GM18873 (cell line): ENCODE data around the gene HAX1.
"Not testable (repeated sequence)": the region's sequence is repeated elsewhere in the genome, so short reads cannot be mapped to it uniquely, and the experiment has no call there.

Source experiments
- ATAC-seq: cut with Tn5 transposase; IDR thresholded peaks from one replicate; pipeline ENCODE4 v1.9.1; 2021; ENCODE audit warnings: mild to moderate bottlenecking, moderate library complexity, moderate number of reproducible peaks; ENCODE audit not compliant: unreplicated experiment, low FRiP score

HAX1 gene

DNA sequence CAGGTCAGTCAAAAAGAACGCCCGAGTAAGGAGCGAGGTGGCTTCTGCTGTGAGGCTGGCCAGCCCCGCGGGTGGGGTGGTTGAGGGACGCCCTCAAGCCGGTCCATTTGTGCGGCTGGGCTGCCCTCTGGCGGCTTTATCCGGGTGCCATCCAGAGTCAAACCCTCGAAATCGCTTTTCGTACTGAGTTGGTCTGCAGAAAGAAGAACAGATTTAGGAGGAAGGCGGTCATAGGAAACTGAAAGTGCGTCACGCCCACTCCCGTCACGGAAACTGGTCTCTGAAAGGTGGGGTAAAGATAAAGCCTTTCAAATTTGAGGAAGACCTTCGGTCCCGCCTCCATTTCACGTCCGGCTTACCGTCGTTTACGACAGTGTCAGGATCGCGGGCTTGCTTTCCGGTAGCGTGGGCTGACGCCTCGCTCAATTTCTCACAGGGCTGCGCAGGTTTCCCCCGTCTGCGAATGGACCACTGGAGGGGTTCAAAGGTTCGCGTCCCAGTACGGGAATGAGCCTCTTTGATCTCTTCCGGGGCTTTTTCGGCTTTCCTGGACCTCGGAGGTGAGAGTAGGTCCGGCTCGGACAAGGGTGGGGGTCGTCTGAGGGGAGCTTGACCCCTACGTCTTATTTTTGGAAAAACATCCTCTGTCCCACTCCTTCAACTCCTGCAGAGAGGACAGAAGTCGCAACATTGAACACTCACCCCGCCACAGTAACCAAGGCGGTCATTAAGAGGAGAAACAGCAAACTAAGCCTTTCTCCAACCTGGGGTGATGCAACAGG is at the start of gene HAX1:
Gene HAX1 (plus strand): TSS at position 413 of the 782 bp plus-strand sequence. CDS start 95 bp downstream, at position 508.
- peak; percentile 84 for ATAC-seq

DNA sequence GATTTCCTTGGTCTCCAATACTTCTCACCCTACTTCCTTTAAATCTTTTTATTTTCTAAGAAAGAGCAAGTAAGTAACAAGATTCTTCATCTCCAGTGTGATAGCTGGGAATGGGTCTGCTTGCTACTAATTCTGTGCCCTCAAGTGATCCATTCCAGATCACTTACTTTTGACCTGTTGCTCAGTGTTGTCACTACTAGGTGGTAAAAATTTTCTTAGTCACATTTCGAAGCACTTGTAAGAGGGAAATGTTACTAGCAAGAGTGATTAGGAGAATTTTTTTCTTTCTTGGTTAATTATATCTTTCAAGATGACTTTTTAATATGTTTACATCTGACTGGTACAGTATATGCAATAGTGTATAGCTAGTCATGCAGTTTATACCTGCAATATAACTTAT is 49.5 kb upstream of the HAX1 start:
- ATAC-seq = no peak

DNA sequence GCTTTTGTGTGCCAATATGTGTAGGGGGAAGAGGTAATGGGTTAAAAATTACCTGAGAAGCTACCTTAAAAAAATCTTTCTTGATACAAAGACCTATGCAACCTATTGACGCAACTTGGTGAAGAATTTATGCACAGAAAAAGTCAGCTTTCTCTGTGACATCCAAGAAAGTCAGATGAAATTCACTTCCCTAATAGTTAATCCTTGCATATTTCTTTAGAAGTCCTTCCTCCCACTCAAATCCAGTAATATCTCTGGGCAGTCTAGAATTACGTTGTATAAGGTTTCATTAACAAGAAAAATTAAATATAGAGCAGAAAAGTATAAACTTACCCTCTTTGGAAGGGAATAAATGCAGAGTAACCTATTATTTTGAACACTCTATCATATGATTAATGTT is 48.8 kb upstream of the HAX1 start:
- ATAC-seq = no peak

DNA sequence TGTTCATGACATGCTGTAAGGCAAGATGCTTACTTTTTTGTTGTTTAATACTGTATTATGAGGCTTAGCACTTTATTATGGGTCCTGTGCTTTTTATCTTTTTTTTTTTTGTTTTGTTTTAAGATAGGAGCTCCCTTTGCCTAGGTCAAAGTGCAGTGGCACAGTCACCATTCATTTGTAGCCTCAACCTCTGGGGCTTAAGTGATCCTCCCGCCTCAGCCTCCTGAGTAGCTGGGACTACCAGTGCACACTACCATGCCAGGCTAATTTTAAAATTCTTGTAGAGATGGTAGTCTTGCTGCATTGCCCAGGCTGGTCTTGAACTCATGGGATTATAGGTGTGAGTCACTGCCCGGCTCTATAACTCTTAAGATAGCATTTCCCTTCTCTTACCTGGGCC is 47.1 kb upstream of the HAX1 start:
- ATAC-seq = no peak

DNA sequence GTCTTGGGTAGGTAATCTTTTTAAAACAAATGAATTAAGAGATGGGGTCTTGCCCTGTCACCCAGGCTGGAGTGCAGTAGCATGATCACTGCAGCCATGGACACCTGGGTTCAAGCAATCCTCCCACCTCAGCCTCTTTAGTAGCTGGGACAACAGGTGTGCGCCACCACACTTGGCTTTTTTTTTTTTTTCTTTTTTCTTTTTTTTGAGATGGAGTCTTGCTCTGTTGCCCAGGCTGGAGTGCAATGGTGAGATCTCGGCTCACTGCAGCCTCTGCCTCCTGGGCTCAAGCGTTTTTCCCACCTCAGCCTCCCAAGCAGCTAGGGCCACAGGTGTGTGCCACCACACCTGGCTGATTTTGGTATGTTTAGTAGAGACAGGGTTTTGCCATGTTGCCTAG is 41.3 kb upstream of the HAX1 start:
- ATAC-seq = not testable (repeated sequence)

DNA sequence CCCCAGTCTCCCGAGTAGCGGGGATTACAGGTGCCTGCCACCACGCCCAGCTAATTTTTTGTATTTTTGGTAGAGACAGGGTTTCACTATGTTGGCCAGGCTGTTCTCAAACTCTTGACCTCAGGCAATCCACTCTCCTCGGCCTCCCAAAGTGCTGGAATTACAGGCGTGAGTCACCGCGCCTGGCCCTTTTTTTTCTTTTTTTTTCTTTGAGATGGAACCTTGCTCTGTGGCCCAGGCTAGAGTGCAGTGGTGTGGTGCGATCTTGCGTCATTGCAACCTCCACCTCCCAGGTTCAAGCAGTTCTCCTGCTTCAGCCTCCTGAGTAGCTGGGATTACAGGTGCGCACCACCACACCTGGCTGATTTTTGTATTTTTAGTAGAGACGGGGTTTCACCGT is 39.3 kb upstream of the HAX1 start:
- not testable (repeated sequence) for ATAC-seq

DNA sequence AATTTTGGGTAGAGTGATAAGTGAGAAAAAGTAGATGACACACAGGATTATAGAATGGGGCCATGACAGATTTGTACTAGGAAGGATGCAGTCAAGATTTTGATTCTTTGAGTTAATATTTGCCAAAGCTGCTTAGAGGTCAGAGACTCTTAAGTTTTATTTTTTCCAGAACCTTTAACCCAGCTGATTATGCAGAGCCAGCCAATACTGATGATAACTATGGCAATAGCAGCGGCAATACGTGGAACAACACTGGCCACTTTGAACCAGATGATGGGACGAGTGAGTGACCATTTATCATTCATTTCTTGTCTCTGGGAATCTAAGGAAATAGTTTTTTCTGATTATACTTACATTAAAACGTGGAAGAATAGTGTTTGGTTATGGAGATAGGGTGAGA is 35.6 kb upstream of the HAX1 start:
- ATAC-seq = no peak

DNA sequence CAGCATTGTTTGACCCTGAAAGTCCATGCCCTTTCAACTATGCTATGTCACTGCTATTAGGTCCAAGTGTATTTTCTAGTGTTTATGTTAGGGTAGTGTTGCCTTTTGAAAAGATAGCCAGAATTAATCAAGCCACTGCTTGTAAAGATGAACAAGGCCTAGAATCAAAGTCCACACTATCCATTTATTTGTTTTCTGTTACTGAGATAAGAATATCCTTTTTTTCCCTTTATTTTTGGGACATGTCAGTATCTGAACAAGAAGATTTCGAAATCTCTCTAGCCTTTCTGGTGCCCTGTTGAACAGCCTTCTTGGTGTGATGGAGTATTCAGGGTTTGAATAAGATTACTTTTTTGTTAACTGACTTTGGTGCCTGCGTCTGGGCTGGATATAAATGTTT is 35.0 kb upstream of the HAX1 start:
- ATAC-seq = no peak

DNA sequence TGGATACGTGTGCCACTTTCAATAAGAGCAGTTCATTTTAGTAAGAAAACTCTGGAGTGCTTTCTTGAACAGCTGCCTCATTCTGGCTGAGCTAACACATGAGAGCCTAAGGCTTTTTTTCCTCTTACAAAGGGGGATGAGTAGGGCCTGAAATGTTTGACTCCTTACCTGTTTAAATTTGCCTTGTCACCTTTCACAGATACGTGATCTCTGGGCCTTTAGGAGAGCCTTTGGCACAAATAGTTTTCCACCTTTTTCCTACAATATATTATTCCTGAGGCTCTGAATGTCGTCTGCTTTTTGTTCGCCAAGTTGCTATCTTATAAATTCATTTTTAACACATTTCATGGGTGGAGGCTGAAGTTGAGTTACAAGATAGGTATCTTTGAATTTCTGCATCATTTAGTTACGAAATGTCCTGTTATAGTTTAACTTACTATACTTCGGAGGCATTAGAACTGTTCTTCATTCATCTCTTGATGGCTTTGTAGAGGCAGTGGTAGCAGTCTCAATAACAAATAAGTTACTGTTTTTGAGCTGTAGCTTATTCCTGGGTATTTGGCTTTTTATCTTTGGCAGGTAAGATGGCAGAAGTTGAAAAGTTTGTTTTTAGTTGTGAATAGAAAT is 34.4 kb upstream of the HAX1 start:
- ATAC-seq = no peak

DNA sequence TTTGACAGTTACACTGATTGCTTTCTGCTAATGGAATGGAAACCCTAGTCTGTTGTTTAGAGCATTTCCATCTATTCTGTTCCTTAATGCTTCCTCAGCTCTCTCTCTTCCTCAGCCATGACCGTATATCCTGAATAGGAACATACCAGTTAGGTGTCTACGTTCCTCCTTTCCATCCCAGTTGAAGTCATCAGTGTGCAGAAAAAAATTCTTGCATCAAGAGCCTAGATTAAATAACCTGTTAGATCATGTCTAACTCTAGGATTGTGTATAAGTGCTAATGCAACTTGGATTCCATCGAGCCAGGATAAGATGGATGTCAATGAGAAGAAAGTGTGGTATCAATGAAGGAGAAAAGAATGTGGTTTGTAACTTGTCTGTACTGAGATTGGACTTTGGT is 32.9 kb upstream of the HAX1 start:
- no peak for ATAC-seq

DNA sequence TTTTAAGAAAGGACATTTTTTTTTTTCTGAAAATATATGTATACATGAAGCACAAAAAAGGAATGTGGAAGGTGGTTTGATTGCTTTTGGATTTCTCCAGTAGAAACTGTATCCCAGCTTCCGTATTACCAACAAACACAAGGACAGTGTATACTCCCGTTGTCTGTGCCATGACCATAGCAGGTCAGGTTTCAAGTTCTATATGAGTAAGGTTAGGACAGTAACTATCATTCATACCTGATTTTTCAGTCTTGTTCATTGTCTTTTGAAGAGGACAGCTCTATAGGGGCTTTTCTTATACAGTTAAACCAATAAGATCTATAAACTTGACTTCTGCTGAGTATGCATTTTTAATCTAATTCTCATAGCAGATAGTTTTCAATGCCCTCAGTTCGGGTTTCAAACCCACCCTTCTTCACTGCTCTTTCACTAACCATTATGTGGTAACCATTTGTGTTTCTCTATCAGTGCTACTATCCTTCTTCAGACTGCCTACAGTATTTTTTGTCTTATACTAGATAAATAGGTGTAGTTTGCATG is 32.1 kb upstream of the HAX1 start:
- ATAC-seq = no peak

DNA sequence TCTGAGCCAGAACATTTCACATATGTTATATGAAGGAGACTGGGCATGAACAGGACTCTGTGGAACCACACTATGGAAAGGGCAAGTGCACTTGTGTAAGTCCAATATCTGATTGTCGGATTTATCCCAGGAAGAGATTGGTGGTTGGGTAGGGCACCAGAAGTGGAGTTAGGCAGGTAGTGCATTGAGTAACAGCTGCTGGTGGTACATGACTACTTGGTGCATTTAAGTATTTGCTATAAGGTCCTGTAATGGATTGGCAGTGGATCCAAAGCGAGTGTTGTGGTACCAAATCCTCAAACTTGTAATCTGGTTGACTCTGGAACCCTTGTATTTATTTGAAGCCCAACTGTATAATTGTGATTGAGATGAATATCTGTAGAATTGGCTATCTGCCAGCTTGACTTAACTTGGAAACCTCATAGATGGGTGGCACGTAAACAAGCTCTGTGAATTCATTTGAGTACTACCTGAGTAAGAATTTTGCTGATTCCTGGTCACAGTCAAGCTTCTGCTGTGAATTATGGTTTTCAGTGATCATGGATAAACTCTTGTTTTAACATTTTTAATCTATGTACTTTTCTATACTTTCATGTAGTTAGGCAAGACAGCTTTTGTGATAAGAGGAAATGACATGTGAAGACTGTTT is 30.6 kb upstream of the HAX1 start:
- no peak for ATAC-seq

DNA sequence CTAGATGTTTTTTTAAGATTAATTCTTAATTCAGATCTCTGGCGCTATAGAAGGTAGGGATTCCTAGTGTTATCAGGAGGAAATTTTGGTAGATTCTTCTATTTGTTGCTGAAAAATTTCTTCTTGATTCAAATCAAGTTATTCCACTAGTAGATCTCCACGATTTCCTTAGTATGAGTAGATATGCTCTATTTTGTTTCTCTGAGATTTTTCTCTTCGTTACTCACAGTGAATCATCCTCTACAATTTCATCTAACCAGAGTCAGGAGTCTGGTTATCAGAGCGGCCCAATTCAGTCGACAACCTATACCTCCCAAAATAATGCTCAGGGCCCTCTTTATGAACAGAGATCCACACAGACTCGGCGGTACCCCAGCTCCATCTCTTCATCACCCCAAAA is 18.8 kb upstream of the HAX1 start:
- ATAC-seq = no peak

DNA sequence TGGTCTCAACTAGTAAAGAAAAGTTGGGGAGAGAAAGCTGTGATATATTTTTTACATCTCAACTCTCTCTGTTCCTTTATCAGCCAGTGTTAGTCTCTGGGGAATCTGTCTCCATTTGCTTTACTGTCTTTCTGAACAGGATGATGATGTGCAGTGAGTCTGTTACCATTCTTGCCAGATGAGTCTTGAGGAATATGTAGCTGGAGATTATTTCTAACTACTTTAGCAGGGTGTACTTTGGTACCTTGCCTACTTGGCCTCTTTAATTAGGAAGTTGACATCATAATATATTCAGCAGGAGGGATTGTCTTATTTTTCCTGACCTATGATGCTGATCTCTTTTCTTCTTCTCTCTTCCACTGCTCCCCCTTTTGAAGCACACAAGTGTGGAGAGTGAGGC is 15.7 kb upstream of the HAX1 start:
- no peak for ATAC-seq

DNA sequence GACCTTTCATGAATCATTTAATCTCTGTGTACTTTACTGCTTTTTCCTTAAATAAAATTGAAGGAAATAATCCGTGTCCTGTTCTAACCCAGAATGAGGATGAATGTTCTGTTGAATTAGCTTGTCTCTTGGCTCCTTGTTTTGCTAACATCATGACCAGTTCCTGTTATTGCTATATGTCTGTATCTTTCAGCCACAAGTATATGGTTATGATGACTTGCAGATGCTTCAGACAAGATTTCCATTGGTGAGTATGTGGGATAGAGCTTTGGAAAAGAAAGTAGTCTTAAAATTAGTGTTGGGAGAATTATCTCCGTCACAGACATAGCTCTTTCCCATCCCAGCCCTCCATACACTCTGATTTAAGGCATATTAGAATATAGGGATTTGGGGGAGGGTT is 13.6 kb upstream of the HAX1 start:
- no peak for ATAC-seq

DNA sequence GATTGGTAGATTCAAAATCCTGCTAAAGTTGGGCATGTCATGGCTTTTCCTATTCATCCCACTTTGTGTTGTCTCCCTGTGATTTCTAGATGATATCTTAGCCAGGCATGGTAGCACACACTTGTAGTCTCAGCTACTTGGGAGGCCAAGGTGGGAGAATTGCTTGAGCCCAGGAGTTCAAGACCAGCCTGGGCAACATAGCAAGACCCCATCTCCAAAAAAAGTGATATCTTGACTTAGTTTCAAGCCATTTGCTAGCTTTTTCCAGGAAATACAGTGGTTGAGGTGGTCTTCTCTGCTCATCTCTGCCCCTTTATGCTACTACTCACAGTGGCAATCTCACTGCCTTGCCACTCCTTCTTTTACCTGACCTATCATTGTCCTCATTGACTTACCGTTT is 12.3 kb upstream of the HAX1 start:
- no peak for ATAC-seq

DNA sequence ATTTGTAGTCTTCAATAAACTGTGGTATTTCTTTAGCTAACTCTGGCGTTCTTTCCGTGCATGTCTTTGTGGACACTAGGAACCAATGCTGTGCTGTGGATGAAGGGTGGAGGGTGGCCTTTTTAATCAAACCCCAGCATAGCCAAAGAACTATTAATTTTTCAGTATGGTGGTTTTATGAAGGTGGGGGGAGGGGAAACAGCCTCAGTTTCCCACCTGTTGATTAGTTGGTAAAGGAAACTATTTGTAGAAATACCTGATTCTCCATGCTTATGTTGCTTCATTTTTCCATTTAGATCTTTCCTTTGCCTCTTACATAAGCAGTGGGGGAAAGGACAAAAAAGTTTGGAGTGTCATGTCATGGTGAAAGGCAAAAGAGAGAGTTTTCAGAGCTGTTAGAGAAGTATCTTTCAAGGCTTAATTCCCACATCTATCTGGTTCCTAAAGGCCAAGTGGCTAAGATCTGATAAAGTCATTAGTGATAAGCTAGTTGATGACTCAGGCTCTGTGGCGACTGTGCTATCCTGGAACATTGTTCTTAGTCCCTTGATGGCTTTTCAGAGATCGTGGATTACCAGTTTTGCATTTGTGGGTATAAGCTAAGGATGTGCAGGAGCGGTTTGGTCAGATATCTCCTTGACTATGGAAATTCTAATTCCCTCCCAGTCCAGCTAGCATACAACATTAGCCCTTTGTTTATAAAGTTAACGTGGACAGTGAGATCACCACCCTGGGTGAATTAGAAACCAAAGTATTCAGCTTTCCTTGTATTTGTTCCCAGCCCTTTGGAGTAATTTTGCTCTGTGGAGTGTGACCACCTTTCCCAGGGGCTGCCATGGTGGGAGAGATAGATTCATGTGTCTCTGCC is 8.7 kb upstream of the HAX1 start:
- no peak for ATAC-seq

DNA sequence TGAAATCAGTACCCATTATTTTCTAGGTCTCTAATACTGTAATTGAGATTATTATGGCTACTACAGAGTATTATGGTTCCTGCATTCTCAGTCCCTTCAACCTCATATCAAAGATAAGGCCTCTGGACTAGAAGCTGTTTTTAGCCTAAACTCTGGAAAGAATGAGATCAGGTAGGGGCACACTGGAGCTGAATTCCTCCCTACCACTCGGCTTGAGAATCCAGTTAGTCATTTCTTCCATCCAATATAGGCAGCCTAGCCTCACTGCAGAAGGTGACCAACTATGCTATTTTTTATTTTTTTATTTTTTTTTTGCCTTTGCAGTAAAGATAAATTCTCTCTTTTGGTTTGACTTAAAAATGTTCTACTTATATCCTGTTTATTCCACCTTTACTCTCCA is 8.0 kb upstream of the HAX1 start:
- no peak for ATAC-seq

DNA sequence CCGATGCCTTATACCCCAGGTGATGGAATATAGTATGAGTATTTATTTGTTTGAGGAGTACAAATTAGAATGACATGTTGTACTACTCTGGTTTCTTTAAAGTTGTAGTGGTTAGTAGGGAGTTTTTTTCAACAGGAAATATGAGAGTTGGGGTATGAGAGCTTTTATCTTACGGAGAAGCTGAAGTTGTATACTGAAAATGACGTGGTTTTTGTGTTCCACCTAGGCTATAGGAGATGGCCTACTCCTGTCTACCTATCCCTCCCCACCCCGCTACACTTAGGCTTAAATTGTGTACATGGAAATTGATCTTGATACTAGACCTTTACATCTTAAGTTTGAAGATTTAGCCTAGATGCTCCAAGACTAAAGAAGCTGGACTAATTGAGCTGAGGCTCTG is 6.8 kb upstream of the HAX1 start:
- no peak for ATAC-seq

DNA sequence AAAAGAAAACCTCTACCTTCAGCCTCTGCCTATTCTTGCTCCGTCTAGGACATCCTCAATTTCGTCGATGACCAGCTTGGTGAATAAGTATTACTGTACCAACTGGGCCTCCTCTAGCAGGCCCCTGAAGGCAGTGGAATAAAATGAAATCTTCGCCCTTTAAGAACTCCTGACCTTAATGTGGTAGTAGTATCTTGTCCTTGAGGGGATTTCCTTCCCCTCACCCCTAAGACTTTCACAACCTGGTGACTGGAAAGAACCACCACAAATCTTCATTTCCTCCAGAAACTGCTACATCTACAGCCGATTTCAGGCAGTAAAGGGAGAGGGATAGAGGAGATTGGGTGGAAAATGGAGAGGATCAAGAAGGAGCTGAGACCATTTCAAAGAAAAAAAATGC is 1.6 kb upstream of the HAX1 start:
- ATAC-seq = no peak
